Measurements from ENCODE around the gene ARHGAP11A. TPM values are rescaled to one million over a fixed set of nuclear protein-coding genes. Genes with fewer than 3 reads are reported as not detected.

The ARHGAP11A gene
- total and polyA plus RNA-seq, 2 of the 13 experiments (the other 11 are each of a cell fraction or from before 2014, with no cell fraction given) = 5.1 to 46.3 TPM

- intact Hi-C loops (cut with micrococcal nuclease; ENCODE audit: unreplicated experiment) (loop anchor here (5.0 kb wide), 1 partner anchor 42 kb away; the partner anchor contains the start of gene GREM1), in situ Hi-C loops (cut with HindIII; ENCODE audit: extremely low pct_ligation_motif_present, low pct_unique_long_range_greater_than_20kb) (no loop called here)
- H3K9me3 ChIP-seq (ENCODE audit: low read length) = no peaks in the 10 kb centered on the region
- no peak for DNase-seq (ENCODE audit: low spot score)
- ChIA-PET POLR2A (no interaction called here), CTCF (ENCODE audit: low intra/inter-chr PET ratio, low total read pairs) (no interaction called here)
- peaks cover 50% of the 10 kb centered on the region for H3K4me1 ChIP-seq (ENCODE audit: insufficient read depth, low read length)
- no peak overlapping the region for H3K4me2 ChIP-seq (ENCODE audit: low read depth, low read length)
- 82% methylated on average over 6 of the region's 6 CpGs for WGBS (ENCODE audit: low lambda C conversion rate)
- TF ChIP-seq ZBTB21 (CRISPR knock-in tag; IDR thresholded peaks at IDR 0.05) (no peak), EP300 (IDR thresholded peaks at IDR 0.05; ENCODE audit: low read depth in 2 of 2, low read length in 2 of 2) (no peak), EP300 (CRISPR knock-in tag; IDR thresholded peaks at IDR 0.05; ENCODE audit: borderline replicate concordance) (no peak), SIN3A (IDR thresholded peaks at IDR 0.05; ENCODE audit: borderline replicate concordance, low read depth, low read length) (no peak), NR2F2 (IDR thresholded peaks at IDR 0.05; ENCODE audit: borderline replicate concordance, low read depth) (no peak), ZNF704 (CRISPR knock-in tag; IDR thresholded peaks at IDR 0.05; ENCODE audit: borderline replicate concordance) (no peak), ZBTB26 (CRISPR knock-in tag; IDR thresholded peaks at IDR 0.05; ENCODE audit: borderline replicate concordance) (no peak)
- no peaks in the 10 kb centered on the region for H3K36me3 ChIP-seq (replicated peaks in 1 of 2; ENCODE audit: control insufficient read depth in 1 of 2, insufficient read depth in 2 of 2, low read length in 2 of 2)
- H3K79me2 ChIP-seq (ENCODE audit: insufficient read depth, low read length) = no peaks in the 10 kb centered on the region
- ATAC-seq = no peak
- H3K27me3 ChIP-seq (ENCODE audit: control insufficient read depth in 1 of 2, insufficient read depth in 2 of 2, low read length in 2 of 2) = no peaks in the 10 kb centered on the region
- H3K27ac ChIP-seq (ENCODE audit: extremely low read length, insufficient read depth, low read length) = no peak overlapping the region
- H3K9ac ChIP-seq (ENCODE audit: insufficient read depth, low read depth, low read length) = no peak overlapping the region
- H2AFZ ChIP-seq (ENCODE audit: low read length) = no peak overlapping the region
- no peak overlapping the region for H3K4me3 ChIP-seq (replicated peaks in 1 of 3; ENCODE audit: insufficient read depth in 1 of 3, low read depth in 2 of 3, low read length in 3 of 3)
- no peaks in the 10 kb centered on the region for H4K20me1 ChIP-seq (ENCODE audit: insufficient read depth, low read length)
- FAIRE-seq = no peak
- no TSS peak for BruUV-seq (replicated peaks)
Observed at GRCh38 chr15:32675466-32675865, 60.2 kb downstream of the ARHGAP11A start.

All from HepG2 (cell line).